CD8-positive, alpha-beta memory T cell (primary cell): ENCODE data around the gene ZNF831. TPM values are rescaled to one million over a fixed set of nuclear protein-coding genes. Genes with fewer than 3 reads are reported as not detected.

Experiments
- CTCF ChIA-PET: fragments of 350-600 bp; sonication (Branson Sonifier 250); formaldehyde crosslinking; loops from one replicate; lab custom pipeline; 2021; ENCODE audit warnings: antibody characterized with exemption; lab: Charles Lee
- POLR2A ChIA-PET: fragments of 350-600 bp; sonication (Branson Sonifier 250); formaldehyde crosslinking; loops from one replicate; lab custom pipeline; 2021; ENCODE audit warnings: antibody characterized with exemption; lab: Charles Lee
- DNase-seq, 5 donors: peaks; one replicate each; pipeline versions ENCODE4 v3.0.0 to v3.0.0-alpha.2; 2020 to 2022; ENCODE audit warnings: mixed read lengths in 1 of 5
- H3K27ac ChIP-seq: one replicate; pipeline ENCODE4 v1.7.0; 2013; ENCODE audit warnings: low read depth, mild to moderate bottlenecking, low read length, moderate library complexity
- H3K27me3 ChIP-seq: 2 replicates; pipeline ENCODE4 v1.7.0; 2013; ENCODE audit warnings: low read length, mild to moderate bottlenecking; ENCODE audit not compliant: insufficient read depth, poor library complexity, severe bottlenecking
- H3K36me3 ChIP-seq: 2 replicates; pipeline ENCODE4 v1.7.0; 2013; ENCODE audit warnings: mild to moderate bottlenecking, low read length, moderate library complexity; ENCODE audit not compliant: insufficient read depth
- H3K4me1 ChIP-seq: 2 replicates; pipeline ENCODE4 v1.7.0; 2013; ENCODE audit warnings: mild to moderate bottlenecking, low read length, moderate library complexity; ENCODE audit not compliant: insufficient read depth
- H3K4me3 ChIP-seq: 2 replicates; pipeline ENCODE4 v1.7.0; 2013; ENCODE audit warnings: mild to moderate bottlenecking, low read length
- H3K9me3 ChIP-seq: 2 replicates; pipeline ENCODE4 v1.7.0; 2013; ENCODE audit warnings: mild to moderate bottlenecking, low read length
- H3K27ac Mint-ChIP-seq, 8 donors: one replicate each; pipeline ENCODE4 v1.8.0; 2020 to 2021; ENCODE audit warnings: mixed read lengths in 8 of 8, mild to moderate bottlenecking in 6 of 8, inconsistent platforms in 3 of 8, moderate library complexity in 3 of 8
- H3K27me3 Mint-ChIP-seq, 2 donors: one replicate each; pipeline ENCODE4 v1.8.0; 2020 to 2021; ENCODE audit warnings: mixed read lengths in 2 of 2, mild to moderate bottlenecking in 1 of 2, moderate library complexity in 1 of 2
- H3K36me3 Mint-ChIP-seq, 3 donors: one replicate each; pipeline ENCODE4 v1.8.0; 2020 to 2021; ENCODE audit warnings: mixed read lengths in 3 of 3, inconsistent platforms in 1 of 3, mild to moderate bottlenecking in 1 of 3
- H3K4me1 Mint-ChIP-seq, 3 donors: one replicate each; pipeline ENCODE4 v1.8.0; 2020 to 2021; ENCODE audit warnings: mixed read lengths in 3 of 3, inconsistent platforms in 1 of 3, mild to moderate bottlenecking in 1 of 3
- H3K4me3 Mint-ChIP-seq, 7 donors: one replicate each; pipeline ENCODE4 v1.8.0; 2020 to 2021; ENCODE audit warnings: mixed read lengths in 7 of 7, mild to moderate bottlenecking in 6 of 7, moderate library complexity in 4 of 7, inconsistent platforms in 2 of 7
- H3K9me3 Mint-ChIP-seq, 5 donors: one replicate each; pipeline ENCODE4 v1.8.0; 2020 to 2022; ENCODE audit warnings: mixed read lengths in 5 of 5, mild to moderate bottlenecking in 3 of 5, moderate library complexity in 2 of 5, inconsistent platforms in 1 of 5
- polyA plus RNA-seq: library from polyadenylated mRNA; unstranded; fragments of 300-500 nt; fragmentation: Illumina TruSeq; gene quantifications from one replicate; pipeline ENCODE4 v1.2.3, GENCODE V29; 2021
- total RNA-seq, 2 experiments: library from RNA; stranded (reverse); gene quantifications; one replicate each; pipeline ENCODE4 v1.2.3, GENCODE V29; 2021

ZNF831 gene
- total and polyA plus RNA-seq, 3 experiments from 2014 or later, result 6.4 to 12.1 (median 6.9) TPM

- peaks cover 90% of the 10 kb centered on the region for H3K4me1 ChIP-seq
- H3K27ac Mint-ChIP-seq, result peak overlapping the region; percentile 95 to 100 (median 98)
- POLR2A ChIA-PET, result interaction anchor here (1.0 to 3.1 kb wide), 9 partner anchors 10 to 132 kb away, joined by 3 to 19 read pairs (median 5); partner anchors contain the start of gene ATP5F1E
These were observed 1.2 kb downstream of the ZNF831 start for GRCh38 chr20:59164686-59165391.

GRCh38 chr20:59165396-59165795 is 1.8 kb downstream of the ZNF831 start:
- ChIA-PET CTCF (interaction anchor here (0.9 to 4.0 kb wide), 10 partner anchors 9 to 182 kb away, joined by 3 to 21 read pairs (median 7); partner anchors contain the start of gene ATP5F1E), POLR2A (interaction anchor here (0.8 to 3.1 kb wide), 8 partner anchors 12 to 133 kb away, joined by 3 to 19 read pairs (median 4); partner anchors contain the start of gene ATP5F1E)
- H3K4me3 ChIP-seq, result peak overlapping the region; percentile 62
- no peaks in the 10 kb centered on the region for H3K9me3 ChIP-seq
- peak in 1 of 5 donors; percentile 36 for DNase-seq
- Mint-ChIP-seq H3K36me3 (peaks cover 9 to 44% (median 15%) of the 10 kb centered on the region in 3 donors), H3K4me1 (peaks cover 90 to 97% (median 93%) of the 10 kb centered on the region in 3 donors), H3K4me3 (peak overlapping the region; percentile 88 to 95 (median 92)), H3K9me3 (peaks cover 0 to 2% (median 0%) of the 10 kb centered on the region in 5 donors), H3K27me3 (no peaks in the 10 kb centered on the region), H3K27ac (peak overlapping the region; percentile 95 to 100 (median 98))
- H3K36me3 ChIP-seq, result no peaks in the 10 kb centered on the region
- peaks cover 88% of the 10 kb centered on the region for H3K4me1 ChIP-seq
- H3K27ac ChIP-seq, result peak overlapping the region; percentile 95
- no peaks in the 10 kb centered on the region for H3K27me3 ChIP-seq

More at GRCh38 chr20:59164686-59165391, 1.2 kb downstream of the ZNF831 start:
- Histone ChIP-seq H3K27ac (peak overlapping the region; percentile 95), H3K36me3 (no peaks in the 10 kb centered on the region), H3K27me3 (no peaks in the 10 kb centered on the region), H3K9me3 (no peaks in the 10 kb centered on the region), H3K4me3 (peak overlapping the region; percentile 62)
- CTCF ChIA-PET, result interaction anchor here (0.9 to 4.0 kb wide), 11 partner anchors 9 to 182 kb away, joined by 3 to 21 read pairs (median 5); partner anchors contain the start of gene ATP5F1E
- H3K4me3 Mint-ChIP-seq, result peak overlapping the region; percentile 88 to 95 (median 92)
- peaks cover 88 to 97% (median 93%) of the 10 kb centered on the region in 3 donors for H3K4me1 Mint-ChIP-seq
- peak in 2 of 5 donors; percentile 53 to 54 for DNase-seq
- peaks cover 0 to 2% (median 0%) of the 10 kb centered on the region in 5 donors for H3K9me3 Mint-ChIP-seq
- no peaks in the 10 kb centered on the region for H3K27me3 Mint-ChIP-seq
- peaks cover 10 to 41% (median 10%) of the 10 kb centered on the region in 3 donors for H3K36me3 Mint-ChIP-seq

GRCh38 chr20:59165891-59166709 is 2.5 kb downstream of the ZNF831 start:
- POLR2A ChIA-PET, result interaction anchor here (0.8 to 3.1 kb wide), 8 partner anchors 11 to 134 kb away, joined by 3 to 15 read pairs (median 4); partner anchors contain the start of gene ATP5F1E
- H3K27ac Mint-ChIP-seq, result peak overlapping the region; percentile 95 to 100 (median 98)
- peak overlapping the region; percentile 88 to 95 (median 92) for H3K4me3 Mint-ChIP-seq
- Histone ChIP-seq H3K4me1 (peaks cover 88% of the 10 kb centered on the region), H3K9me3 (no peaks in the 10 kb centered on the region), H3K36me3 (no peaks in the 10 kb centered on the region), H3K4me3 (peak overlapping the region; percentile 62), H3K27ac (peak overlapping the region; percentile 95), H3K27me3 (no peaks in the 10 kb centered on the region)
- no peaks in the 10 kb centered on the region for H3K27me3 Mint-ChIP-seq
- H3K36me3 Mint-ChIP-seq, result peaks cover 9 to 44% (median 16%) of the 10 kb centered on the region in 3 donors
- CTCF ChIA-PET, result interaction anchor here (0.9 to 4.0 kb wide), 9 partner anchors 8 to 183 kb away, joined by 3 to 21 read pairs (median 9); no protein-coding TSS in a partner anchor
- peaks cover 90 to 97% (median 93%) of the 10 kb centered on the region in 3 donors for H3K4me1 Mint-ChIP-seq
- H3K9me3 Mint-ChIP-seq, result peaks cover 0 to 2% (median 0%) of the 10 kb centered on the region in 5 donors
- DNase-seq, result peak in 3 of 5 donors; percentile 57 to 72 (median 66)

GRCh38 chr20:59170406-59171349 is 7.1 kb downstream of the ZNF831 start:
- DNase-seq, result no peak
- Histone ChIP-seq H3K27ac (no peak overlapping the region), H3K4me3 (no peak overlapping the region), H3K9me3 (no peaks in the 10 kb centered on the region), H3K36me3 (peaks cover 14% of the 10 kb centered on the region), H3K27me3 (no peaks in the 10 kb centered on the region), H3K4me1 (peaks cover 89% of the 10 kb centered on the region)
- peaks cover 95 to 100% (median 100%) of the 10 kb centered on the region in 3 donors for H3K4me1 Mint-ChIP-seq
- peak overlapping the region; percentile 73 to 100 (median 94) for H3K27ac Mint-ChIP-seq
- CTCF ChIA-PET, result interaction anchor here (0.9 to 2.4 kb wide), 4 partner anchors 12 to 48 kb away, joined by 3 to 5 read pairs (median 4); no protein-coding TSS in a partner anchor
- H3K36me3 Mint-ChIP-seq, result peaks cover 14 to 77% (median 40%) of the 10 kb centered on the region in 3 donors
- peaks cover 0 to 2% (median 0%) of the 10 kb centered on the region in 5 donors for H3K9me3 Mint-ChIP-seq
- H3K27me3 Mint-ChIP-seq, result no peaks in the 10 kb centered on the region
- H3K4me3 Mint-ChIP-seq, result peak overlapping the region; percentile 7 to 63 (median 54)
- POLR2A ChIA-PET, result interaction anchor here (0.6 to 0.9 kb wide), 2 partner anchors 11 kb away, joined by 3 read pairs; no protein-coding TSS in a partner anchor

- DNase-seq, result no peak
- Mint-ChIP-seq H3K27me3 (no peaks in the 10 kb centered on the region), H3K36me3 (peaks cover 18 to 81% (median 48%) of the 10 kb centered on the region in 3 donors), H3K4me1 (peaks cover 96 to 100% (median 100%) of the 10 kb centered on the region in 3 donors), H3K9me3 (peaks cover 0 to 2% (median 0%) of the 10 kb centered on the region in 5 donors), H3K4me3 (peak overlapping the region in 4 of 7 donors; percentile 11 to 57 (median 40)), H3K27ac (peak overlapping the region; percentile 55 to 97 (median 88))
- ChIA-PET POLR2A (no interaction called here), CTCF (interaction anchor here (1.2 to 2.4 kb wide), 3 partner anchors 13 to 35 kb away, joined by 3 to 8 read pairs (median 4); no protein-coding TSS in a partner anchor)
- Histone ChIP-seq H3K36me3 (peaks cover 17% of the 10 kb centered on the region), H3K27ac (no peak overlapping the region), H3K27me3 (no peaks in the 10 kb centered on the region), H3K9me3 (no peaks in the 10 kb centered on the region), H3K4me3 (no peak overlapping the region), H3K4me1 (peaks cover 89% of the 10 kb centered on the region)
These were observed 8.4 kb downstream of the ZNF831 start for GRCh38 chr20:59171986-59172385.

- peaks cover 18 to 93% (median 43%) of the 10 kb centered on the region in 3 donors for H3K36me3 Mint-ChIP-seq
- DNase-seq, result no peak
- H3K27me3 Mint-ChIP-seq, result peaks cover 0 to 2% of the 10 kb centered on the region in 2 donors
These were observed 10.4 kb downstream of the ZNF831 start for GRCh38 chr20:59173938-59174491.

More at GRCh38 chr20:59173938-59174491, 10.4 kb downstream of the ZNF831 start:
- ChIA-PET POLR2A (interaction anchor here (0.8 kb wide), 1 partner anchor 27 kb away, joined by 3 read pairs; no protein-coding TSS in a partner anchor), CTCF (interaction anchor here (1.0 to 2.9 kb wide), 5 partner anchors 8 to 51 kb away, joined by 4 to 9 read pairs (median 7); no protein-coding TSS in a partner anchor)
- H3K36me3 ChIP-seq, result peaks cover 17% of the 10 kb centered on the region
- Mint-ChIP-seq H3K4me1 (peaks cover 96 to 100% (median 100%) of the 10 kb centered on the region in 3 donors), H3K27ac (peak overlapping the region; percentile 53 to 98 (median 92)), H3K4me3 (peak overlapping the region in 6 of 7 donors; percentile 12 to 60 (median 42)), H3K9me3 (no peaks in the 10 kb centered on the region)
- no peaks in the 10 kb centered on the region for H3K27me3 ChIP-seq
- peaks cover 89% of the 10 kb centered on the region for H3K4me1 ChIP-seq
- no peaks in the 10 kb centered on the region for H3K9me3 ChIP-seq
- H3K27ac ChIP-seq, result no peak overlapping the region
- no peak overlapping the region for H3K4me3 ChIP-seq
